Uterus (tissue), 4 donors: ENCODE data around the gene FAM13B. TPM values are rescaled to one million over a fixed set of nuclear protein-coding genes. Genes with fewer than 3 reads are reported as not detected.

Experiments
- DNase-seq, 2 donors: peaks; one replicate each; pipeline ENCODE4 v3.0.0-alpha.2; 2019 to 2020
- H3K27ac ChIP-seq, 2 donors: fragments of 200-600 bp; sonication (generic); 1 replicate in 1 of 2; 2 replicates in 1 of 2; pipeline ENCODE4 v1.5.1; 2016 to 2018
- H3K27me3 ChIP-seq, 2 donors: fragments of 200-600 bp; sonication (generic); one replicate each; pipeline ENCODE4 v1.5.1; 2018 to 2019; ENCODE audit warnings: control low read depth in 1 of 2
- H3K36me3 ChIP-seq, 2 donors: fragments of 200-600 bp; sonication (generic); one replicate each; pipeline ENCODE4 v1.5.1; 2019; ENCODE audit warnings: control low read depth in 1 of 2
- H3K4me1 ChIP-seq, 2 donors: fragments of 200-600 bp; sonication (generic); one replicate each; pipeline ENCODE4 v1.5.1; 2018 to 2019; ENCODE audit warnings: control low read depth in 1 of 2
- H3K4me3 ChIP-seq, 2 donors: fragments of 200-600 bp; sonication (generic); 1 replicate in 1 of 2; 2 replicates in 1 of 2; pipeline ENCODE4 v1.5.1; 2018 to 2019; ENCODE audit warnings: mild to moderate bottlenecking in 1 of 2
- H3K9me3 ChIP-seq, 2 donors: fragments of 200-600 bp; sonication (generic); one replicate each; pipeline ENCODE4 v1.5.1; 2019; ENCODE audit warnings: control low read depth in 1 of 2
- POLR2A ChIP-seq, 2 donors: fragments of 450-650 bp; IDR thresholded peaks; one replicate each; pipeline ENCODE4 v1.6.1; 2016; ENCODE audit warnings: antibody characterized with exemption in 2 of 2, mild to moderate bottlenecking in 1 of 2, moderate library complexity in 1 of 2
- intact Hi-C: fragments of 100-400 bp; cut with DNase I; formaldehyde crosslinking; loops from one replicate; pipeline ENCODE4 v1.15.1; 2023; ENCODE audit warnings: low total_unique reads
- total RNA-seq, 4 donors: library from RNA; depleted of rRNA in 3 of 4; stranded (reverse); fragments of >200 nt in 3 of 4; gene quantifications; one replicate each; pipeline versions ENCODE4 v1.1.0 to v1.2.4, GENCODE V29; 2014 to 2023
- TF ChIP-seq, protein P1 (sequence below), 4 experiments: fragments of 200-600 bp in 2 of 4; fragments of 450-650 bp in 2 of 4; sonication (generic) in 2 of 4; IDR thresholded peaks; one replicate each; pipeline ENCODE4 v1.5.1; 2016 to 2019; ENCODE audit warnings: antibody characterized with exemption in 4 of 4, mild to moderate bottlenecking in 2 of 4, moderate library complexity in 1 of 4
- donor health status: DM: yes; HTN: yes; CAD: no.

FAM13B gene
- total RNA-seq, 4 donors from 2014 or later, result 40.6 to 104 (median 58.1) TPM

GRCh38 chr5:137914758-137915157, 118.1 kb downstream of the FAM13B start:
- no peaks in the 10 kb centered on the region for H3K9me3 ChIP-seq
- TF ChIP-seq POLR2A (IDR thresholded peaks at IDR 0.05), result no peak
- TF ChIP-seq, protein P1, sequence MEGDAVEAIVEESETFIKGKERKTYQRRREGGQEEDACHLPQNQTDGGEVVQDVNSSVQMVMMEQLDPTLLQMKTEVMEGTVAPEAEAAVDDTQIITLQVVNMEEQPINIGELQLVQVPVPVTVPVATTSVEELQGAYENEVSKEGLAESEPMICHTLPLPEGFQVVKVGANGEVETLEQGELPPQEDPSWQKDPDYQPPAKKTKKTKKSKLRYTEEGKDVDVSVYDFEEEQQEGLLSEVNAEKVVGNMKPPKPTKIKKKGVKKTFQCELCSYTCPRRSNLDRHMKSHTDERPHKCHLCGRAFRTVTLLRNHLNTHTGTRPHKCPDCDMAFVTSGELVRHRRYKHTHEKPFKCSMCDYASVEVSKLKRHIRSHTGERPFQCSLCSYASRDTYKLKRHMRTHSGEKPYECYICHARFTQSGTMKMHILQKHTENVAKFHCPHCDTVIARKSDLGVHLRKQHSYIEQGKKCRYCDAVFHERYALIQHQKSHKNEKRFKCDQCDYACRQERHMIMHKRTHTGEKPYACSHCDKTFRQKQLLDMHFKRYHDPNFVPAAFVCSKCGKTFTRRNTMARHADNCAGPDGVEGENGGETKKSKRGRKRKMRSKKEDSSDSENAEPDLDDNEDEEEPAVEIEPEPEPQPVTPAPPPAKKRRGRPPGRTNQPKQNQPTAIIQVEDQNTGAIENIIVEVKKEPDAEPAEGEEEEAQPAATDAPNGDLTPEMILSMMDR (IDR thresholded peaks at IDR 0.05), result no peak
- no peaks in the 10 kb centered on the region for H3K27me3 ChIP-seq
- H3K36me3 ChIP-seq, result no peaks in the 10 kb centered on the region
- no peak overlapping the region for H3K27ac ChIP-seq
- H3K4me3 ChIP-seq, result no peak overlapping the region
- no peak for DNase-seq
- intact Hi-C loops, result no loop called here
- no peaks in the 10 kb centered on the region for H3K4me1 ChIP-seq

- no peaks in the 10 kb centered on the region for H3K9me3 ChIP-seq
- TF ChIP-seq, protein P1 (IDR thresholded peaks at IDR 0.05), result no peak
- no peak for TF ChIP-seq POLR2A (IDR thresholded peaks at IDR 0.05)
- H3K27me3 ChIP-seq, result no peaks in the 10 kb centered on the region
- DNase-seq, result no peak
- no peaks in the 10 kb centered on the region for H3K4me1 ChIP-seq
- H3K4me3 ChIP-seq, result no peak overlapping the region
- H3K27ac ChIP-seq, result no peak overlapping the region
- no peaks in the 10 kb centered on the region for H3K36me3 ChIP-seq
- intact Hi-C loops, result no loop called here
These were observed 130.3 kb downstream of the FAM13B start for GRCh38 chr5:137902408-137903133.

GRCh38 chr5:137901011-137901817, 131.7 kb downstream of the FAM13B start:
- Histone ChIP-seq H3K27me3 (no peaks in the 10 kb centered on the region), H3K36me3 (no peaks in the 10 kb centered on the region), H3K27ac (no peak overlapping the region), H3K4me3 (no peak overlapping the region), H3K9me3 (no peaks in the 10 kb centered on the region), H3K4me1 (no peaks in the 10 kb centered on the region)
- intact Hi-C loops, result no loop called here
- TF ChIP-seq, protein P1 (IDR thresholded peaks at IDR 0.05), result no peak
- TF ChIP-seq POLR2A (IDR thresholded peaks at IDR 0.05), result no peak
- DNase-seq, result no peak

DNA sequence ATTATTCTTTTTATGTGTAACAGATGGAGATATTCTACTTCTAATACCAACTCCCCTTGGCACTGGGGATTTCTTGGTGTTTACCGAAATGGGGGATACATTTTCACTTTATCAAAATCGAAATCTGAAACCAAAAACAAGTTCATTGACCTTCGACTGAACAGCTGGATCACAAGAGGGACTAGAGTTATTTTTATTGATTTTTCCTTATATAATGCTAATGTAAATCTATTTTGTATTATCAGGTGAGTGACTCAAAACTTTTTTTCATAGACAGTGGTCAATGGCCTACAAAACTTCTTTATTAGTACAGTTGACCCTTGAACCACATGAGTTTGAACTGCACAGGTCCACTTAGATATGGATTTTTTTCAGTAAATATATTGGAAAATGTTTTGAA, 133.4 kb downstream of the FAM13B start:
- TF ChIP-seq, protein P1 (IDR thresholded peaks at IDR 0.05), result no peak
- TF ChIP-seq POLR2A (IDR thresholded peaks at IDR 0.05), result no peak
- Histone ChIP-seq H3K9me3 (no peaks in the 10 kb centered on the region), H3K4me3 (no peak overlapping the region), H3K27me3 (no peaks in the 10 kb centered on the region), H3K4me1 (no peaks in the 10 kb centered on the region), H3K36me3 (no peaks in the 10 kb centered on the region), H3K27ac (no peak overlapping the region)
- no peak for DNase-seq
- intact Hi-C loops, result no loop called here

GRCh38 chr5:137896560-137896959, 136.3 kb downstream of the FAM13B start:
- no peak for TF ChIP-seq POLR2A (IDR thresholded peaks at IDR 0.05)
- TF ChIP-seq, protein P1 (IDR thresholded peaks at IDR 0.05), result no peak
- Histone ChIP-seq H3K9me3 (no peaks in the 10 kb centered on the region), H3K4me1 (no peaks in the 10 kb centered on the region), H3K4me3 (no peak overlapping the region), H3K27me3 (no peaks in the 10 kb centered on the region), H3K36me3 (no peaks in the 10 kb centered on the region), H3K27ac (no peak overlapping the region)
- DNase-seq, result no peak
- intact Hi-C loops, result no loop called here
